SH-SY5Y (cell line): ENCODE measurements around the gene TNNI3.

Experiments used
- GATA2 ChIP-seq: IDR thresholded peaks from 2 replicates; pipeline ENCODE4 v1.6.1; 2011; ENCODE audit warnings: mild to moderate bottlenecking, low read depth, low read length
- GATA3 ChIP-seq: IDR thresholded peaks from 2 replicates; pipeline ENCODE4 v1.6.1; 2011; ENCODE audit warnings: low read depth, mild to moderate bottlenecking, low read length, moderate library complexity

The TNNI3 gene

DNA sequence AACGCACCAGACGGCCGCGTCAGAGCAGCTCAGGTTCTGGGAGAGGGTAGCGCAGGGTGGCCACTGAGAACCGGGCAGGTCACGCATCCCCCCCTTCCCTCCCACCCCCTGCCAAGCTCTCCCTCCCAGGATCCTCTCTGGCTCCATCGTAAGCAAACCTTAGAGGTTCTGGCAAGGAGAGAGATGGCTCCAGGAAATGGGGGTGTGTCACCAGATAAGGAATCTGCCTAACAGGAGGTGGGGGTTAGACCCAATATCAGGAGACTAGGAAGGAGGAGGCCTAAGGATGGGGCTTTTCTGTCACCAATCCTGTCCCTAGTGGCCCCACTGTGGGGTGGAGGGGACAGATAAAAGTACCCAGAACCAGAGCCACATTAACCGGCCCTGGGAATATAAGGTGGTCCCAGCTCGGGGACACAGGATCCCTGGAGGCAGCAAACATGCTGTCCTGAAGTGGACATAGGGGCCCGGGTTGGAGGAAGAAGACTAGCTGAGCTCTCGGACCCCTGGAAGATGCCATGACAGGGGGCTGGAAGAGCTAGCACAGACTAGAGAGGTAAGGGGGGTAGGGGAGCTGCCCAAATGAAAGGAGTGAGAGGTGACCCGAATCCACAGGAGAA, 42.0 kb downstream of the TNNI3 start:
- no peak for TF ChIP-seq GATA2

DNA sequence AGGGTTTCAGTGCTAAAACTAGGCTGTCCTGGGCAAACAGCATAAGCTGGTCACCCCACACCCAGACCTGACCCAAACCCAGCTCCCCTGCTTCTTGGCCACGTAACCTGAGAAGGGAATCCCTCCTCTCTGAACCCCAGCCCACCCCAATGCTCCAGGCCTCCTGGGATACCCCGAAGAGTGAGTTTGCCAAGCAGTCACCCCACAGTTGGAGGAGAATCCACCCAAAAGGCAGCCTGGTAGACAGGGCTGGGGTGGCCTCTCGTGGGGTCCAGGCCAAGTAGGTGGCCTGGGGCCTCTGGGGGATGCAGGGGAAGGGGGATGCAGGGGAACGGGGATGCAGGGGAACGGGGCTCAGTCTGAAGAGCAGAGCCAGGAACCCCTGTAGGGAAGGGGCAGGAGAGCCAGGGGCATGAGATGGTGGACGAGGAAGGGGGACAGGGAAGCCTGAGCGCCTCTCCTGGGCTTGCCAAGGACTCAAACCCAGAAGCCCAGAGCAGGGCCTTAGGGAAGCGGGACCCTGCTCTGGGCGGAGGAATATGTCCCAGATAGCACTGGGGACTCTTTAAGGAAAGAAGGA, 42.9 kb downstream of the TNNI3 start:
- no peak for TF ChIP-seq GATA2
- TF ChIP-seq GATA3 = no peak

DNA sequence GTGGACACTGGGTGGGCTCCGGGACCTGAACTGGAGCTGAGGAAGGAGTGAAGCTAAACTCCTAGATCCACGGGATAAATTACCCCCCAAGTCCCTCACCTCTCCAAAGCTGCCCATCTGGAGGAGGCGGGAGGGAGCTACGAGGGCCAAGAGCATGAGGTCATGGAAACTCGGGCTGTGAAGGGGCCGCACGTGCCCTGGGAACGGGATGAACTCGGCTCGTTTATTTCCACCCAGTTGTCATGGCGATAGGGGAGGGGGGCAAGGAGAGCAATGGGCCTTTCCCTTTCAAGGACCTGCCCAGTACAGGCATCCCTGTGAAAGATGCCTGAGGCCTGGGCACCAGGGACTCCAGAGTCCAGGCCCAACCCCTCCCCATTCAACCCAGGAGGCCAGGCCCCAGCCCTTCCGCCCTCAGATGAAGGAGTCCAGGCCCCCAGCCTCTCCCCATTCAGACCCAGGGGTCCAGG, 43.9 kb downstream of the TNNI3 start:
- no peak for TF ChIP-seq GATA3
- TF ChIP-seq GATA2 = no peak

DNA sequence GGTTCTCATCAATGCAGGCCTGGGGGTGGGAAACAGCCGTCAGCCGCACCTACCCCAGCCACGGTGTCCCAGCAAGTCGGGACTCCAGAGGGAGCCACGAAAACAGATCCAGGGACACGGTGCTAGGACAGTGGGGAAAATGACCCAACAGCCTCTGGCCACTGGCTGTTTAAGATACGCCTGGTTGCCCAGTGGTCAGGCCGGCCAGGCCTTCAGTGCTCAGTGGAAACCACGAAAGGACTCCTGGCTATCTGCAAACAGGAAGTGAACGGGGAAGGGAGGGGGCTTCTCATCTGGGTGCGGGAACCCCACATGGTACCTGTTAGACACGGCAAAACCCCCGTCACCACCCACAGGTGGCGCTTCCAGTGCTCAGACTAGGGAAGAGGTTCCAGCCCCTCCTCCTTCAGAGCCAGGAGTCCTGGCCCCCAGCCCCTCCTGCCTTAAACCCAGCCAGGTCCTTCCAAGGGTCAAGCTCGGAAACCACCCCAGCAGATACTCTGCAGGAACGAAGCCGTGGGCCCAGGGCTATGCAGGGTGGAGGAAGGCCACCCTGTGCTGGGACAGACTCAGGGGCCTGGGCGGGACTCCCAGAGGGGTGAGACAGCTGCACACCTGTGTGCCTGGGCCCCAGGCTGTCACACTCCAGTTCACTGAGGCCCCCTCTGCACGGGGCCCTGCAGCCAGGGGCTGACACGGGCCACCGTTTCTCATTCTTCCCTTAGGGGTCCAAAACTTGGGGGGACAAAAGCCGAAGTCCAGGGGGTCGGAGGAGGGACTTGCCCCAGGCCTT, 44.6 kb downstream of the TNNI3 start:
- TF ChIP-seq GATA3 (no peak), GATA2 (no peak)

DNA sequence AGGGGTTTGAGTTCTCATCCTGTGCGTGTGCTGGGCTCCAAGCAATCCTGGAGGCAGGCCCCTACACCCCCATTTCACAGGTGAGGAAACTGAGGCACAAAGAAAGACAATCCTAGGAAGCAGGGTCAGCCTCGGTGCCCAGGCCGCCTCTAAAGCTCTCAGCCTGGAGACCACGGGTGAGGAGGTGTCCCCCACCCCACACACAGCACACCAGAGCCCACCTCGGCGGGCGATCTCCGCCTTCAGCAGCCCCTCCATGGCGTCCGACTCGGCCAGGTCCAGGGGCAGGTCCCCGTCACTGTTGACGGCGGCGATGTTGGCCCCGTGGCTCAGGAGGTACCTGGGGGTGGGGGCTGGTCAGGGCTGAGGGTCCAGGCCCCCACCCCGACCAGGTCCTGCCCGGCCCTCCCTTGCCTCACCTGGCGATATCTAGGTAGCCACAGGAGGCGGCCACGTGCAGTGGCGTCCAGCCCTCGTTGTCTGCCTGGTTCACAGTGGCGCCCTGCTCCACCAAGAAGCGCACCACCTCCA, 45.2 kb downstream of the TNNI3 start:
- no peak for TF ChIP-seq GATA3
- no peak for TF ChIP-seq GATA2

GRCh38 chr19:55111238-55111831, 46.2 kb downstream of the TNNI3 start:
- no peak for TF ChIP-seq GATA3
- TF ChIP-seq GATA2 = no peak

DNA sequence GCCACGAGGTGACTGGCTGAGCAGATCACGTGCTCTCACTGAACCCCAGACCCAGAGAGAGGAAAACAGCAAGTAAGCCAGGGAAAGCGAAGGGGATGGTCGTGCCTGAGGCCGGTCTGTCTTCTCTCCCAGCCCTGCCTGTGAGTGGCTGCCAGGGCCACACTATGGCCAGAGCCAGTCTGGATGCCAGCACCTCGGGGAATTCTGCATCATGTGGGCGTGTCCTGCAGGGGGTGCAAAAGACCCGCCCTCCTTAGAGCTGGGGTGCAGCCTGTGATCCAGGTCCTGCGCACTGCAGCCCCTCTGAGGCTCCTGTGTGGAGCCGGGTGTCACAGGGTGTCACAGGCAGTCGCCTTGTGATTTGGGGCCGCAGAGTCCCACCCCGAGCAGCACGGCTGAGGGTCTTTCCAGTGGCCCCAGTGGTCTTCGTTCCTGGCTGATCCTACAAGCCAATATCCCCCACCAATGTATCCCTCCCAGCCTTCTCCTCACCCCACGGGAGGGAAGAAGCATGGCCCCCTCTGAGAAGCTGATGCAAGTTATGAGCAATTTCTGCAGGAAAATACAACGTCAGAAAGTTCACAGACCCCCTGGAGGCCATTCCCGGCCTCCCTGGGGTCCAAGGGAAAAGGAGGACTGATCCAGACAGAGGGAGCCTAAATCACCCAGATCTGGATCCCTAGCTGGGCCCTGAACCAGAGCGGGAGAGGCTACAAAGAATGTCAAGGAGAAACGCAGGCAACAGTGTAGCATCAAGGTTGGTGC, 47.8 kb downstream of the TNNI3 start:
- TF ChIP-seq GATA3 (no peak), GATA2 (no peak)

GRCh38 chr19:55106591-55106990, 50.9 kb downstream of the TNNI3 start:
- TF ChIP-seq GATA3 = no peak
- no peak for TF ChIP-seq GATA2

- TF ChIP-seq GATA3 = no peak
- TF ChIP-seq GATA2 = no peak
Measured at GRCh38 chr19:55105237-55105636, 52.3 kb downstream of the TNNI3 start.

GRCh38 chr19:55103190-55103589, 54.3 kb downstream of the TNNI3 start:
- TF ChIP-seq GATA3 (no peak), GATA2 (no peak)
